K562 (cell line): ENCODE data around the gene IPO13.

Experiments
- CTCF ChIP-seq, 3 experiments: IDR thresholded peaks in 2 of 3; conservative IDR thresholded peaks in 1 of 3; 2 replicates each; pipeline ENCODE4 v1.5.1; 2011 to 2012; ENCODE audit warnings: low read length in 3 of 3, mild to moderate bottlenecking in 3 of 3, control low read depth in 2 of 3, improper control_type of control experiment in 1 of 3, inconsistent platforms in 1 of 3, low read depth in 1 of 3, mixed read lengths in 1 of 3, moderate library complexity in 1 of 3; ENCODE audit not compliant: insufficient read depth in 2 of 3
- RERE ChIP-seq: sonication (generic); formaldehyde crosslinking; IDR thresholded peaks from 2 replicates; pipeline ENCODE4 v1.8.0; 2023; ENCODE audit warnings: missing genetic modification reagents, mild to moderate bottlenecking, borderline replicate concordance
- SMAD3 ChIP-seq: fragments of 450-650 bp; formaldehyde crosslinking; conservative IDR thresholded peaks from 2 replicates; pipeline ENCODE4 v1.4.0; 2020; ENCODE audit warnings: mild to moderate bottlenecking
- USF1 ChIP-seq: sonication (generic); formaldehyde crosslinking; IDR thresholded peaks from 2 replicates; pipeline ENCODE4 v1.9.0; 2022; ENCODE audit warnings: mild to moderate bottlenecking, missing genetic modification reagents
- ZNF79 ChIP-seq: fragments of 250-450 bp; sonication (Bioruptor Pico); IDR thresholded peaks from 2 replicates; pipeline ENCODE4 v1.4.0; 2020; ENCODE audit warnings: low read depth, mild to moderate bottlenecking, moderate library complexity
- TF ChIP-seq, protein P1 (sequence below): fragments of 450-650 bp; IDR thresholded peaks from 2 replicates; pipeline ENCODE4 v1.7.1; 2018; ENCODE audit warnings: mild to moderate bottlenecking, low read depth; ENCODE audit not compliant: partially characterized antibody

GRCh38 chr1:43952731-43953346 lies 6.1 kb downstream of the IPO13 start:
- no peak for TF ChIP-seq CTCF (IDR thresholded peaks at IDR 0.05 in 2 of 3, conservative IDR thresholded peaks at IDR 0.05 in 1 of 3; ENCODE audit: insufficient read depth in 2 of 3, low read depth in 1 of 3, low read length in 3 of 3)
- no peak for TF ChIP-seq ZNF79 (CRISPR knock-in tag)
- no peak for TF ChIP-seq USF1
- TF ChIP-seq RERE (CRISPR knock-in tag) = no peak
- no peak for TF ChIP-seq SMAD3 (CRISPR knock-in tag)
- TF ChIP-seq, protein P1, sequence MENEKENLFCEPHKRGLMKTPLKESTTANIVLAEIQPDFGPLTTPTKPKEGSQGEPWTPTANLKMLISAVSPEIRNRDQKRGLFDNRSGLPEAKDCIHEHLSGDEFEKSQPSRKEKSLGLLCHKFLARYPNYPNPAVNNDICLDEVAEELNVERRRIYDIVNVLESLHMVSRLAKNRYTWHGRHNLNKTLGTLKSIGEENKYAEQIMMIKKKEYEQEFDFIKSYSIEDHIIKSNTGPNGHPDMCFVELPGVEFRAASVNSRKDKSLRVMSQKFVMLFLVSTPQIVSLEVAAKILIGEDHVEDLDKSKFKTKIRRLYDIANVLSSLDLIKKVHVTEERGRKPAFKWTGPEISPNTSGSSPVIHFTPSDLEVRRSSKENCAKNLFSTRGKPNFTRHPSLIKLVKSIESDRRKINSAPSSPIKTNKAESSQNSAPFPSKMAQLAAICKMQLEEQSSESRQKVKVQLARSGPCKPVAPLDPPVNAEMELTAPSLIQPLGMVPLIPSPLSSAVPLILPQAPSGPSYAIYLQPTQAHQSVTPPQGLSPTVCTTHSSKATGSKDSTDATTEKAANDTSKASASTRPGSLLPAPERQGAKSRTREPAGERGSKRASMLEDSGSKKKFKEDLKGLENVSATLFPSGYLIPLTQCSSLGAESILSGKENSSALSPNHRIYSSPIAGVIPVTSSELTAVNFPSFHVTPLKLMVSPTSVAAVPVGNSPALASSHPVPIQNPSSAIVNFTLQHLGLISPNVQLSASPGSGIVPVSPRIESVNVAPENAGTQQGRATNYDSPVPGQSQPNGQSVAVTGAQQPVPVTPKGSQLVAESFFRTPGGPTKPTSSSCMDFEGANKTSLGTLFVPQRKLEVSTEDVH = no peak
